Sciatic nerve (tissue), 2 donors: ENCODE results near the gene ITGA11. TPM values are rescaled to one million over a fixed set of nuclear protein-coding genes. Genes with fewer than 3 reads are reported as not detected.
A peak's percentile ranks its signal among the peaks of the same experiment; 100 is the strongest.

Experiments used
- ATAC-seq: fragments of 200-7000 bp; cut with Tn5 transposase; one replicate; pipeline ENCODE4 v1.9.1; 2020; ENCODE audit warnings: mild to moderate bottlenecking, moderate library complexity
- DNase-seq: peaks from one replicate; pipeline ENCODE4 v3.0.0-alpha.2; 2020; ENCODE audit warnings: low spot score
- intact Hi-C: fragments of 100-400 bp; cut with DNase I; formaldehyde crosslinking; loops from one replicate; pipeline ENCODE4 v1.14.2; 2022
- total RNA-seq: library from RNA; stranded (reverse); fragmentation: NEBNext Ultra II Directional; extraction: Animal tissue kit (Norgen Biotek cat#: 25700); gene quantifications from one replicate; pipeline ENCODE4 v1.2.1, GENCODE V29; 2021
- donor health status: DM: no; HTN: no; CAD: no.
- donor health status: DM: no; HTN: no; CAD: no.

Gene ITGA11
- total RNA-seq, 1 donor from 2014 or later: 10.3 TPM

- intact Hi-C loops: no loop called here
- ATAC-seq (no peak), DNase-seq (peak; percentile 45)
These were observed 61.8 kb downstream of the ITGA11 start for GRCh38 chr15:68369931-68370767.

DNA sequence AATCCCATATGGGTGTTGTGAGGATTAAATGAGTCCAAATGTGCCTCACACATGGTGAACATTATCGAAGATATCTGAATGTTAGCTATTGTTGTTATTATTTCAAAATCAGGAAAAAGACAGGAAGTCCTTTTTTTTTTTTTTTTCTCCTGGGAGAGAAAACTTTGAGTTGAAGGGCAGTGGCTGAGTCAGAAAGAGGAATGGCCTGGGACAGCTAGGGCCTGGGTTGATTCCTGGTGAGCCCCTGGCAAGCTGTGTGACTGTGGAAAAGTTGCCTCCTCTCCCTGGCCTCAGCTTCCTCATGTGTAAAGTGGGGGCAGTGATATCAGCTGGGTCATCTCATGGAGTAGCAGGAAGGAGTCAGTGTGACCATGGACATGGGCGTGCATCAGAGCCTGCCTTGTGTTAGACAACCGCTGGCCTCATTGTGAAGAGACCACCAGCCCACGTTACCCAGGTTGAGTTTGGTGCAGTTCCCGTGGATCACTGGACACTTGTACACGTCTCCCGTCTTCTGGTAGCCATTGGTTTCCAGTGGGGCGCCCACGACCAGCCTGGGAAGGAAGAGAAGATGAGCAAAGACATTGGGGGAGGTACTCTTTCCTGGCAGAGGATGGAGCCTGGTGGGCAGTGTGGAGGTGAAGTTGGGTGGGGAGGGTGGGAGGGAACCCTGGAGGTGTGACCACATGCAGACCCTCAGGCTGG is 63.1 kb downstream of the ITGA11 start:
- intact Hi-C loops: no loop called here
- DNase-seq (no peak), ATAC-seq (no peak)

DNA sequence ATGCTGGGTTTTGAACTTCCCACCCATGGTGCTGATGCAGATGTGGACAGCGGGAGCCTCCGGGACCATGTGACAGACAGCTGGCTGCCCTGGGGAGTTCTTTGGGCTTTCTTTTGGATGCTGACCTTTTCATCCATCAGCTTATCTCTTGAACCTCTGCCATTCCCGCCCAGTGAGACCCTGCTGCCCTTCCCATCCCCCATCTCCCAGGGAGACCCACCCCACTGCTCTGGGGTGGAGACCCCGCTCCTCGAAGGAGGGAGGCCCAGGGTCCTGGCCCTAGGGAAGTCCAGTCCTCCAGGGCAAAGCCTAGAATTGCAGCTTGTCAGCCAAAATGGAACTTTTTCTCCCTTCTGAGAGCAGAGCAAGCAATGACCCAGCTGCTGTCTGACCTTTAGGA is 64.0 kb downstream of the ITGA11 start:
- intact Hi-C loops: no loop called here
- no peak for ATAC-seq
- no peak for DNase-seq

DNA sequence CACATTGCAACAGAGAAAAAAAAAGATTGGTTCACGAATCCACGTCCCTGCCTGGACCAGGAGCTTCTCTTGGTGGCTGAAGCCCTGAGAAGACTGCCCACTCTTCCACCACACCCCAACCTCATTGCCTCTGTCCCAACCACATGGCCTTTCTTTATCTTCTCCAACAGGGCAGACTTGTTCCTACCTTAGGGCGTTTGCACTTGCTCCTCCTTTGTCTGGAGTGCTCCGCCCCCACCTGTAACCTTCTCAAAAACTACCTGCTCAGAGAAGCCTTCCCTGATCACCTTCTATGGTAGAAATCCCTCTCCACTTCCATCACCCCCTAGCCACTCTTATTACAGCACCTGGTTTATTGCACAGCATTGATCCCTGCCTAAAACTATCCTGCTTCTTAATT is 64.7 kb downstream of the ITGA11 start:
- DNase-seq (no peak), ATAC-seq (no peak)
- intact Hi-C loops: no loop called here

DNA sequence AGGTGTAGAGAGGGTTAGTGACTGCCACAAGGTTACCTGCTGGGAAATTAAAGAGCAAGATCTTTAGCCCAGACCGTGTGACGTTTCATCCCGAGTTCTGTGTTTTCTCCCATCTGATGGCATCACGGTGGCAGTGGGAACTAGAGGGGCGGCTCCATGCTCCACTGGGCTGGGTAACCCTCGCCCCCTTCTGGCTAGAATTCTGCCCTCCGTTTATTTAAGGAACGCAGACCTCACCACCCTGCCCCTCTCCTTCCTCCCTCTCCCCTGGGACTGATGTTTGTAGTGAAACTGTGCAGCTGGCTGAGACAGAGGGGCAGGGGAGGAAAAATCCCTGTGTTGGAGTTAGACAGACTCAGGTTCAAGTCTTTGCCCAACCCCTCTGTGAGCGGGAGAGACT is 65.6 kb downstream of the ITGA11 start:
- intact Hi-C loops: no loop called here
- no peak for ATAC-seq
- no peak for DNase-seq

- intact Hi-C loops: no loop called here
- DNase-seq (no peak), ATAC-seq (no peak)
These were observed 66.2 kb downstream of the ITGA11 start for GRCh38 chr15:68365770-68366169.

DNA sequence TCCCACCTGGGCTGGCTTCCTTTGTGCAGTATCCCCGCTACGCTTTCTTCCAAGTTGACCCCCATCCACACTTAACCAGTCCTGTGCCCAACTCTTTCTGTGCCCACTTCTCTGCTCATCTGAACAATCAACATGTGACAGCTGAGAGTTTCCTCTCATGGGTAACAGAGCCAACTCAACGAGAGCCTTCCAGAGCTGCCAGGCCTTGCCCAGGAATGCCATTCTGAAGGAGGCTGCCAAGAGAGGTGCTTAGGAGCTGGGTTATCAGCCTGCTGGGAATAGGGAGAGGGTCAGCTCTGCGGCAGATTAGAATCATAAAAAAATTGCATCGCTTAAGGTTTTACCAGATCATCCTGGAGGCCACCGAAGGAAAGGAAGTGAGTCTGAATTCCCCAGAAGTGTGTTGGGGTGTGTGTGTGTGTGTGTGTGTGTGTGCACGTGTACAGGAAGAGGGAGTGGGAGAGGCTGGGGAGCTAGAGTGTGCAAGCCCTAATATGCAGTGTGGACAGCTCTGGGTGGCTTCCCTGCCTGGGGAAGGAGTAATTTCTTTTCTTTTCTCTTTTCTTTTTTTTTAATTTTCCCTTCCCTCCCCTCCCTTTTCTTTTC is 66.7 kb downstream of the ITGA11 start:
- ATAC-seq: peak; percentile 68
- intact Hi-C loops: no loop called here
- DNase-seq: no peak

DNA sequence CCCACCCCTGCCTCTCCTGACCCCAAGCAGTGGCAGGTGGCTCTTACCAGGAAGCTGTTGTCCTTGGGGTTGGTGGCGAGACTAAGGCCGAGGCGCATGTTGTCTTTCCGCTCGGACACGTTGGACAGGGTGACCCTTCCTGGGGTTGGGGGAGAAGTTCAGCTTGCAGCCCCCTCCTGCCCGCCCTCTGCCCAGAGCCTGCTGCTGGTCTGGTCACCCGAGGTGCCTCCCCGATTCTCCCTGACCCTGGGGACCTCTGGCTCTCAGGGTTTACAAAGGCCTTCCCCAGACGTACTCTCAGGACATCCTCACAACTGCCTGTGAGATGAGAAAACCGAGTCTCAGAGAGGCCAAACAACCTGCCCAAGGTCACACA is 67.3 kb downstream of the ITGA11 start:
- ATAC-seq: no peak
- no peak for DNase-seq
- intact Hi-C loops: no loop called here

DNA sequence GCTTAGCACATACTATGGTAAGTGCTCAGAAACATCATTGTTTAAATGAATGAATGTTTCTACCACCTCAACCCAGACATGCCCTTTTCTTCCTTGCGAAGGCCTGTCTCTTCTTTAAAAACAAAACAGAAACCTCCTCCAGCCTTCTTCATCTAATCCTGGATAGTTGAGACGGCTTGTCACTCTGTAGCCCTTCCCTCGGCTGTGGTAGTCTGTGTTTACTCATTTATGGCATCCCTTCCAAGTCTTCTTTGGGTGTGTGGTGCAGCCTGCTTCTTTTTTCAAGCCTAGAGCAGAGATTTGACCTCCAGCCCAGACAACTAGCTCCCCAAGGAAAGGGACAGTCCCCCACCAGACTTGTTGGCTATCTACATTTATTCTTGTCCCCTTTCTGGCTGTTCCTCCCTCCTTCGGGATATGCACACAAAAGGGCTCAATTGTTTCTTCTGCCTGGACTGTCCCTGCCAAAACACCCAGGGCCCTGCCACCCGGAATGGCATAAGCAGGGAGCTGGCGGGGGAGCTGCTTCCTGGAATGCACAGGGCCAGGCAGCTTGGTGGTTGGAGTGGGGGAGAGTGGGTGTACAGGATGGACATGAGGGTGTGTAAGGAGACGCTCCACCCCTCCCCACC is 67.8 kb downstream of the ITGA11 start:
- DNase-seq (no peak), ATAC-seq (peak; percentile 45)
- intact Hi-C loops: no loop called here

- ATAC-seq (no peak), DNase-seq (no peak)
- intact Hi-C loops: no loop called here
These were observed 68.6 kb downstream of the ITGA11 start for GRCh38 chr15:68363353-68363752.

GRCh38 chr15:68362537-68363126 is 69.3 kb downstream of the ITGA11 start:
- ATAC-seq: no peak
- intact Hi-C loops: no loop called here
- DNase-seq: no peak

- DNase-seq (no peak), ATAC-seq (no peak)
- intact Hi-C loops: no loop called here
These were observed 71.2 kb downstream of the ITGA11 start for GRCh38 chr15:68360721-68361120.

DNA sequence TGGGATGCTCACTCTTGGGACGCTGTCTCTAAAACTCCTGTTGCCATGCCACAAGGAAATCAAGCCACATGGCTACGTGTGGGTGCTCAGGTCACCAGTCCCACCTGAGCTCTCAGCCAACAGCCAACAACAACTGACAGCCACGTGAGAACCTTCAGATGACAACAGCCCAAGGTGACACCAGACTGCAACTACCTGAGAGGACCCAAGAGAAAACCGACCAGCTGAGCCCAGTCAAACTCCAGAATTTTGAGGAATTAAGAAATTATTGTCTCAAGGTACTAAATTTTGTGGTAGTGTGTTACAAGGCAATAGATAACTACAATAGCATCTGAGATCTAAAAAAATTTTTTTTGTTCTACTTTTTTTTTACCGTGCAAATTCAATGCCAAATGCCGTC is 75.2 kb downstream of the ITGA11 start:
- DNase-seq (no peak), ATAC-seq (no peak)
- intact Hi-C loops: no loop called here

DNA sequence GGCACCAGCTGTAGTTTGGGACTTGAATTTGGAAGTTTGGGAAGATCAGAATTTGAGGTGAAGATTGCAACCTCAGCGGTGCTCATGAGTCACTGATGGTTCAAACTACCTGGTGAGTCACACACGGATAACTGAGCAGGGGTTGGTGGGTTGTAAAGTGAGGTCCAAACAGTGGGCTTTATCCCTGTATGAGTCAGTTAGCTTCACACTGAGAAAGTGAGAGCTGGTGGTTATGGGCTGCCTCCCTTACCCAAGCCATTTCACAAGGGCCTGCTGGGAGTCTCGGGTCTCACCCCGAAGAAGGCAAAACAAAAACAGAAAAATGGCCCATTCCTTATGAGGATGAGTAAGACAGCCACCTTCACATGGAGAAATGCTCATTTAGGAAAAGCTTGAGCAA is 77.0 kb downstream of the ITGA11 start:
- ATAC-seq (peak; percentile 29), DNase-seq (no peak)
- intact Hi-C loops: no loop called here

DNA sequence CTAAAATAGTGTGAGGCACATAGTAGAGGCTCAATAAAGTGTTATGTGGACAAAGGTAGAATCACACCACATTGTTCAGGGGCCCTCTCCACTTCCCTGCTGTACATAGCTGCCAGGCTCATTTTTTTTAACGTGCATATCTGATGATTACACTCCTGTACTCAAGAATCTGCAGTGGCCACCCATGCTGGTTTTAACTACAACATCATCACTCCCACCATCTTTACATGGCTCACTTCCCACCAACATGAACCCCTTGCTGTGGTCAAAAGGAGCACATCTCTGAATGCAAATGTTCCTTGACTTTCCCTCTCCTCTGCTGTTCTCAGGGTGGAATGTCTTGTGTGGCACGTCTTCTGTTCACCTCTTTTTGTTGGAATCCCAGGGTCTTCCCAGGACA is 77.7 kb downstream of the ITGA11 start:
- ATAC-seq (no peak), DNase-seq (no peak)
- intact Hi-C loops: no loop called here

DNA sequence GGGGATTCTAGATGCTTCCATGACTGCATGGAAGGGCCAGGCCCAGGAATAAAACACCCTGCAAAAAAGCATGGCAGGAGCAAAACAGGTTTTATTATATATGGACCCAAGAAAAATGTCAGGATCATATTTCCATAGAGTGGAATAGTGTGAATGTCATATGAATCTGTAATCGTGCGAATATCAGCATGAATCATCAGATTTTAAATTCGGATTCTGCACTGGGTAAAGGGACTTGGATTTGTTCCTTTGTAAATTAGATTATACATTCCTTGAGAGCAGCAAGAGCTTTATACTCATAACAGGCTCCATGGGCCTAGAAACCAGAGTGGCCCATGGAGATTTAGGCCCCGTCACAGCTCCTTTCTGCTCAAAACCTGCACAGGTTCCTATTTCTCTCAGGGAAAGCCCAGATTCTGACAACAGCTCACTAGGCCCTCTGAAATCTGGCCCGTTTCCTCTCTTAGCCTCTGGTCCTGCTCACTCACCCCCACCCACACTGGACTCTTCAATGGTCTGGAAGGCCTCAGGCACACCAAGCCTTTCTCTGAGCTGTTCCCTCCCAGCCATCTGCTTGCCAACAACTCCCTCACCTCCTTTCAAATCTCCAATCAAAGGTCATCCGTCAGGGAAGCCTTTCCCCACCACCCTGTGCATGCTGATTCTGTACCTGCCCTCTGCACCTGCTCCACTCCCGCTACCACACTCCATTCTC is 78.4 kb downstream of the ITGA11 start:
- DNase-seq (no peak), ATAC-seq (no peak)
- intact Hi-C loops: no loop called here

- intact Hi-C loops: no loop called here
- ATAC-seq (peak; percentile 67), DNase-seq (no peak)
These were observed 79.4 kb downstream of the ITGA11 start for GRCh38 chr15:68352401-68353062.

GRCh38 chr15:68349151-68349550 is 82.8 kb downstream of the ITGA11 start:
- ATAC-seq: no peak
- no peak for DNase-seq
- intact Hi-C loops: no loop called here
